Osteoblast (primary cell): ENCODE results near the gene ZFP57. TPM values are rescaled to one million over a fixed set of nuclear protein-coding genes. Genes with fewer than 3 reads are reported as not detected.

Source experiments
- DNase-seq: peaks from one replicate; pipeline ENCODE4 v3.0.0; 2011; ENCODE audit warnings: low spot score, mixed read lengths; ENCODE audit not compliant: insufficient read length; ENCODE audit errors: missing footprints
- H2AFZ ChIP-seq: 2 replicates; pipeline ENCODE4 v1.6.0; 2011; ENCODE audit warnings: mild to moderate bottlenecking, low read length
- H3K27ac ChIP-seq: 2 replicates; pipeline ENCODE4 v1.5.1; 2011; ENCODE audit warnings: mild to moderate bottlenecking, low read depth, low read length, moderate library complexity
- H3K27me3 ChIP-seq: 2 replicates; pipeline ENCODE4 v1.6.0; 2012; ENCODE audit warnings: mild to moderate bottlenecking, control low read depth, inconsistent platforms, low read length, moderate library complexity; ENCODE audit not compliant: insufficient read depth
- H3K36me3 ChIP-seq: 2 replicates; pipeline ENCODE4 v1.5.1; 2011; ENCODE audit warnings: mild to moderate bottlenecking, low read length, control low read depth, moderate library complexity; ENCODE audit not compliant: insufficient read depth
- H3K4me1 ChIP-seq: 2 replicates; pipeline ENCODE4 v1.5.1; 2011; ENCODE audit warnings: mild to moderate bottlenecking, low read length, control low read depth, moderate library complexity; ENCODE audit not compliant: insufficient read depth
- H3K4me2 ChIP-seq: 2 replicates; pipeline ENCODE4 v1.6.0; 2011; ENCODE audit warnings: mild to moderate bottlenecking, low read length; ENCODE audit not compliant: insufficient read depth
- H3K4me3 ChIP-seq: fragments of 200-600 bp; sonication (generic); 3 replicates; pipeline ENCODE4 v1.5.1; 2012; ENCODE audit warnings: mild to moderate bottlenecking, low read length, inconsistent platforms; ENCODE audit not compliant: insufficient read depth
- H3K79me2 ChIP-seq: 2 replicates; pipeline ENCODE4 v1.6.0; 2012; ENCODE audit warnings: mild to moderate bottlenecking, low read length, control low read depth, inconsistent platforms; ENCODE audit not compliant: insufficient read depth
- H3K9me3 ChIP-seq: 2 replicates; pipeline ENCODE4 v1.5.1; 2011; ENCODE audit warnings: low read depth, low read length, control low read depth
- H4K20me1 ChIP-seq: 2 replicates; pipeline ENCODE4 v1.6.0; 2012; ENCODE audit warnings: mild to moderate bottlenecking, low read length, control low read depth; ENCODE audit not compliant: insufficient read depth
- total RNA-seq: library from RNA; depleted of rRNA; stranded (reverse); fragments of >200 nt; gene quantifications from 2 replicates; pipeline ENCODE4 v1.2.3, GENCODE V29; 2012
- TF ChIP-seq, protein P1 (sequence below): IDR thresholded peaks from 2 replicates; pipeline ENCODE4 v1.5.1; 2011; ENCODE audit warnings: mild to moderate bottlenecking, low read depth, low read length, moderate library complexity; ENCODE audit errors: extremely low read depth

ZFP57 gene
- total RNA-seq, 1 donor = 0.36 TPM

DNA sequence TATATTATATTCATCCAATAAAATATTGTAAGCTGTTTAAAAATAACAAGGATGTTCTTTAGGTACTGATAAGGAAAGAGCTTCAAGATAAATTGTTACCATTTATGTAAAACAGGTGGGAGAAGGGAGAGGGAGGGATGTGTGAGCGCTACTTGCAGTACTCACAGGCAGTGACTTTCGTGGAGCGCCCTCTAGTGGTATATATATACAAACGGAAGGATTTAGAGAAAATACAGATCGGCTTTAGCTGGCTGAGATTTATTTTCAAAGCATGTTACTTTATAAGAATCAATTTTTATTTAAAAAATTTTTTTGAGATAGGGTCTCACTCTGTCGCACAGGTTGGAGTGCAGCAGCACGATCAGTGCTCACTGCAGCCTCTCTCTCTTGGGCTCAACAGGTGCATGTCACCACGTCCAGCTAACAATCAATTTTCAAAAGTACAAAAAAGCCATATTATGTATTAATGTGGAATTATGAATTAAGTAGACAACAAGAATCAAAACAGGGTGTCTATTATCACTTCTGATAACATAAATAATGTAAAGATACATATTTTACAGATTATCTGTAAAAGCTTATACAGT, 27.4 kb downstream of the ZFP57 start:
- H3K4me2 ChIP-seq = no peak overlapping the region
- no peak overlapping the region for H3K27ac ChIP-seq
- peak; percentile 91 for DNase-seq

DNA sequence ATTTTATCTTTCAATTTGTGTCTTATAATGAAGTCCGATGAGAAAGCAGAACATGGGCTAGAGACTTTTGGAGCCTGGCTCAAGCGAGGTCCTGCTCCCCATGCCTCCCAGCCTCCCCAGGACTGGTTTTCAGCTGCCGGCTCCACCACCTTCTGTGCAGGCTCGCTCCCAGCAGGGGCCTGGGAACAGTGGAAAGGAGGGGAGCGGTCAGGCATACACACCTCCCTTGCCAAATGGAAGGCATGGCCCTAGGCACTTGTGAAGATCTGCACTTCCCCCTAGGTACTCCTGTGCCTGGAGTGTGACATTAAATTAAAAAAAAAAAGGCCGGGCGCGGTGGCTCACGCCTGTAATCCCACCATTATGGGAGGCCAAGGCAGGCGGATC, 28.8 kb downstream of the ZFP57 start:
- peaks cover 9% of the 10 kb centered on the region for H3K27me3 ChIP-seq
- H2AFZ ChIP-seq = no peak overlapping the region
- H3K4me3 ChIP-seq = no peak overlapping the region

More for the DNA sequence above, 27.4 kb downstream of the ZFP57 start:
- Histone ChIP-seq H3K9me3 (no peaks in the 10 kb centered on the region), H3K36me3 (no peaks in the 10 kb centered on the region), H3K4me3 (no peak overlapping the region), H3K79me2 (no peaks in the 10 kb centered on the region), H3K4me1 (peaks cover 5% of the 10 kb centered on the region), H4K20me1 (no peaks in the 10 kb centered on the region), H2AFZ (no peak overlapping the region), H3K27me3 (peaks cover 12% of the 10 kb centered on the region)
- TF ChIP-seq, protein P1, sequence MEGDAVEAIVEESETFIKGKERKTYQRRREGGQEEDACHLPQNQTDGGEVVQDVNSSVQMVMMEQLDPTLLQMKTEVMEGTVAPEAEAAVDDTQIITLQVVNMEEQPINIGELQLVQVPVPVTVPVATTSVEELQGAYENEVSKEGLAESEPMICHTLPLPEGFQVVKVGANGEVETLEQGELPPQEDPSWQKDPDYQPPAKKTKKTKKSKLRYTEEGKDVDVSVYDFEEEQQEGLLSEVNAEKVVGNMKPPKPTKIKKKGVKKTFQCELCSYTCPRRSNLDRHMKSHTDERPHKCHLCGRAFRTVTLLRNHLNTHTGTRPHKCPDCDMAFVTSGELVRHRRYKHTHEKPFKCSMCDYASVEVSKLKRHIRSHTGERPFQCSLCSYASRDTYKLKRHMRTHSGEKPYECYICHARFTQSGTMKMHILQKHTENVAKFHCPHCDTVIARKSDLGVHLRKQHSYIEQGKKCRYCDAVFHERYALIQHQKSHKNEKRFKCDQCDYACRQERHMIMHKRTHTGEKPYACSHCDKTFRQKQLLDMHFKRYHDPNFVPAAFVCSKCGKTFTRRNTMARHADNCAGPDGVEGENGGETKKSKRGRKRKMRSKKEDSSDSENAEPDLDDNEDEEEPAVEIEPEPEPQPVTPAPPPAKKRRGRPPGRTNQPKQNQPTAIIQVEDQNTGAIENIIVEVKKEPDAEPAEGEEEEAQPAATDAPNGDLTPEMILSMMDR = peak; percentile 82

DNA sequence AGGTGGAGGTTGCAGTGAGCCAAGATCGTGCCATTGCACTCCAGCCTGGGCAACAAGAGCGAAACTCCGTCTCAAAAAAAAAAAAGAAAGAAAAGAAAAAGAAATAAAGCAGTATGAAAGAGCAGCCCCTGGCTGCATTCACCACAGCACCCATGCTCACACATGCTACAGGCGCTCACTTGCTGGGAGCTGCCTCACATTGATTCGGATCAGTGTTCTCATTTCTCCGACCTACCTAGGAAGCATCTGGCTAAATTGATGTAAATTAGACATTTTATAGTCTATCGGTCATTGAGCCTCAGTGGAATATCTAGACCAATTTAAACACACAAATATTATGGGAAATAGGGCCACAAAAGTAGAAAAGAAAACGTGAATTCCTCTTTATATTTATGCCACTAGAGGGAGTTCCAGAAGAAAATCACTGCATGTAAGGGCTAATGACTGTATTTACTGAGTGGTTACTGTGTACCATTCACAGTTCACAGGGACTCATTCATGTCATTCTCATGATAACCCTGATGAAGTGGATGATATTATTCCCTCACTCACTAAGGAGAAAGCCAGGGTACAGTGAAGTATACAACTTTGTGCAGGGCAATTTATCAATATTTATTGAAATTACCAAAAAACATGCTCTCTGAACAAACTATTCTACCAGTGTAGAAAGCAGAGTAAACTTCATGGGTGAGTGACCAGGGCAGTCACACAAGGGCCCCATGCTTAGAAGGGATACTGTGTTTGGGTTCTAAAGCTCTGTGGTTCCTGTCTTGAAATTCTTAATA, 29.3 kb downstream of the ZFP57 start:
- peaks cover 9% of the 10 kb centered on the region for H3K27me3 ChIP-seq
- no peaks in the 10 kb centered on the region for H3K79me2 ChIP-seq
- peak; percentile 91 for DNase-seq

More for the DNA sequence above, 28.8 kb downstream of the ZFP57 start:
- no peaks in the 10 kb centered on the region for H3K79me2 ChIP-seq
- H3K27ac ChIP-seq = no peak overlapping the region
- H3K4me2 ChIP-seq = no peak overlapping the region
- TF ChIP-seq, protein P1 = no peak
- H3K4me1 ChIP-seq = peaks cover 5% of the 10 kb centered on the region
- DNase-seq = no peak
- no peaks in the 10 kb centered on the region for H4K20me1 ChIP-seq
- no peaks in the 10 kb centered on the region for H3K9me3 ChIP-seq
- no peaks in the 10 kb centered on the region for H3K36me3 ChIP-seq

More for the DNA sequence above, 29.3 kb downstream of the ZFP57 start:
- TF ChIP-seq, protein P1 = peak; percentile 72
- H3K4me3 ChIP-seq = no peak overlapping the region
- H2AFZ ChIP-seq = no peak overlapping the region
- H3K4me2 ChIP-seq = no peak overlapping the region
- peaks cover 5% of the 10 kb centered on the region for H3K4me1 ChIP-seq
- no peaks in the 10 kb centered on the region for H4K20me1 ChIP-seq
- H3K36me3 ChIP-seq = no peaks in the 10 kb centered on the region
- no peak overlapping the region for H3K27ac ChIP-seq
- no peaks in the 10 kb centered on the region for H3K9me3 ChIP-seq
